Cardiac muscle cell (in vitro differentiated cells and primary cell): ENCODE data around the gene PROM2. TPM values are rescaled to one million over a fixed set of nuclear protein-coding genes. Genes with fewer than 3 reads are reported as not detected.

Experiments used
- DNase-seq, 2 donors: peaks; one replicate each; pipeline versions ENCODE4 v3.0.0 to v3.0.0-alpha.2; 2010 to 2017; ENCODE audit warnings: low read depth in 1 of 2, low spot score in 1 of 2
- H3K27ac ChIP-seq: fragments of 200-600 bp; sonication (generic); 2 replicates; pipeline ENCODE4 v1.5.1; 2016
- H3K27me3 ChIP-seq: fragments of 200-600 bp; sonication (generic); 2 replicates; pipeline ENCODE4 v1.6.0; 2016; ENCODE audit warnings: control low read depth
- H3K36me3 ChIP-seq: fragments of 200-600 bp; sonication (generic); 2 replicates; pipeline ENCODE4 v1.5.1; 2016; ENCODE audit warnings: control low read depth
- H3K4me1 ChIP-seq: fragments of 200-600 bp; sonication (generic); 2 replicates; pipeline ENCODE4 v1.8.1; 2017; ENCODE audit warnings: low read depth, mild to moderate bottlenecking, mixed run types
- H3K4me3 ChIP-seq: fragments of 200-600 bp; sonication (generic); 2 replicates; pipeline ENCODE4 v1.5.1; 2016; ENCODE audit warnings: mild to moderate bottlenecking
- H3K9me3 ChIP-seq: fragments of 200-600 bp; sonication (generic); 2 replicates; pipeline ENCODE4 v1.5.1; 2017; ENCODE audit warnings: low read depth, mild to moderate bottlenecking, control low read depth
- polyA plus RNA-seq: library from polyadenylated mRNA; unstranded; fragments of >200 nt; fragmentation: Nextera tagmentation; extraction: Ambion mirVana; gene quantifications from 2 replicates; pipeline ENCODE4 v1.2.1, GENCODE V29; 2016
- total RNA-seq: library from RNA; depleted of rRNA; stranded (reverse); fragments of >200 nt; gene quantifications from 2 replicates; pipeline ENCODE4 v1.2.3, GENCODE V29; 2016
- TF ChIP-seq, protein P1 (sequence below): IDR thresholded peaks from 2 replicates; pipeline ENCODE4 v1.5.1; 2012; ENCODE audit warnings: low read depth, mild to moderate bottlenecking, low read length

Gene PROM2
- total and polyA plus RNA-seq, 2 experiments from 2014 or later, result 1.4 to 16.0 TPM

DNA sequence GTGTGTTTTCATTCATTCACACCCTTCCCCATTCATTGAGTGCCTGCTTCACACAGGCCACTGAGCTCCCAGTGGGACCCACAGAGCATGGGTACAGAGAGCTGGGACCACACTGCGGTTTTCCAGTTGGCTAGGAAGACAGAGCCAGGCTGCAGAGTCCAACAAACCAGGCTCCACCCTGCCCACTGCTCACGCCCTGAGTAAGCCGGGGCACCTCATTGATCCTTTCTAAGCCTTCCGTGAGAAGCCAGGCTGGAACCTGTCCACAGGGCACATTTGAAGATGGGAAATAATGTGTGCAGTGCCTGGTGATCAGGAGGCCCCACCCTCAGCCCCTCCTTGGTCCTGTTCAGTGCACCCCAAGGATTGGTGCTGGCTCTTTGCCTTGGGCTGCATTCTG lies 36.4 kb downstream of the PROM2 start:
- H3K4me3 ChIP-seq, result no peak overlapping the region
- H3K4me1 ChIP-seq, result no peaks in the 10 kb centered on the region
- no peaks in the 10 kb centered on the region for H3K27me3 ChIP-seq
- H3K27ac ChIP-seq, result no peak overlapping the region
- TF ChIP-seq, protein P1, sequence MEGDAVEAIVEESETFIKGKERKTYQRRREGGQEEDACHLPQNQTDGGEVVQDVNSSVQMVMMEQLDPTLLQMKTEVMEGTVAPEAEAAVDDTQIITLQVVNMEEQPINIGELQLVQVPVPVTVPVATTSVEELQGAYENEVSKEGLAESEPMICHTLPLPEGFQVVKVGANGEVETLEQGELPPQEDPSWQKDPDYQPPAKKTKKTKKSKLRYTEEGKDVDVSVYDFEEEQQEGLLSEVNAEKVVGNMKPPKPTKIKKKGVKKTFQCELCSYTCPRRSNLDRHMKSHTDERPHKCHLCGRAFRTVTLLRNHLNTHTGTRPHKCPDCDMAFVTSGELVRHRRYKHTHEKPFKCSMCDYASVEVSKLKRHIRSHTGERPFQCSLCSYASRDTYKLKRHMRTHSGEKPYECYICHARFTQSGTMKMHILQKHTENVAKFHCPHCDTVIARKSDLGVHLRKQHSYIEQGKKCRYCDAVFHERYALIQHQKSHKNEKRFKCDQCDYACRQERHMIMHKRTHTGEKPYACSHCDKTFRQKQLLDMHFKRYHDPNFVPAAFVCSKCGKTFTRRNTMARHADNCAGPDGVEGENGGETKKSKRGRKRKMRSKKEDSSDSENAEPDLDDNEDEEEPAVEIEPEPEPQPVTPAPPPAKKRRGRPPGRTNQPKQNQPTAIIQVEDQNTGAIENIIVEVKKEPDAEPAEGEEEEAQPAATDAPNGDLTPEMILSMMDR, result no peak
- no peak for DNase-seq
- H3K36me3 ChIP-seq, result no peaks in the 10 kb centered on the region
- H3K9me3 ChIP-seq, result no peaks in the 10 kb centered on the region

DNA sequence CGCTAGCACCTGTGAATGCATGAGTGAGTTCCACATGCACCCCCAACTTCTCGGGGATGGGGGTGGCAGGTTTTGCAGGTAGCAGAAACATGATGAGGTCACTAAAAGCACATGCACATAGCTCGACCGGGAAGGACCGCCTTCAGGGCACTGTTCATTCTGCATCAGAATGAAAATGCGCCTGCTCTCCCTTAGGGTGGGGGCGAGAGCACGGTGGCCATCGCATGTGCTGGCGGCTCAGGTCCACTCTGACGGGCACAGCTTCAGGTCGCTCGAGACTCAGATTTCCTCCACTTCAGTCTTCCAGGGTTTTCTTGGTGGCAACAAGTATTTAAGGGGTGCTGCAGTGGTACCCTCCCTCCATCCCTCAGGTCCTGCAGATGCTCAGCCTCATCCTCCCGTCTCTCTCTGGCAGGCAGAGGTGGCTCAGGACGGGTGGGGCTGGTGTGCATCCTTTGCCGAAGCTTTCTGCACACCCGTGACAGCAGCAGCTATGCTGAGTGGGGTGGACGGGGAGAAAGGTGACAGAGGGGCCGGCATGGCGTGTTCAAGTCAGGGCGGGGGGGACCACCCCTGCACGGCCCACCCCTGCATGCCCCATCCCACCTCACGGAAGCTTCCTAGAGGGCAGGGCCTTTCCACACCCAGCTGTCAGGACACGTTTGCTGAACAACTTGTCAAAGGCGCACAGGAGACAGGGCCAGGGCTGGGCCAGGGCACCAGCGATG lies 37.7 kb downstream of the PROM2 start:
- H3K27ac ChIP-seq, result no peak overlapping the region
- H3K36me3 ChIP-seq, result no peaks in the 10 kb centered on the region
- H3K4me1 ChIP-seq, result peaks cover 5% of the 10 kb centered on the region
- H3K4me3 ChIP-seq, result no peak overlapping the region
- H3K9me3 ChIP-seq, result no peaks in the 10 kb centered on the region
- DNase-seq, result no peak
- TF ChIP-seq, protein P1, result no peak
- H3K27me3 ChIP-seq, result no peaks in the 10 kb centered on the region

DNA sequence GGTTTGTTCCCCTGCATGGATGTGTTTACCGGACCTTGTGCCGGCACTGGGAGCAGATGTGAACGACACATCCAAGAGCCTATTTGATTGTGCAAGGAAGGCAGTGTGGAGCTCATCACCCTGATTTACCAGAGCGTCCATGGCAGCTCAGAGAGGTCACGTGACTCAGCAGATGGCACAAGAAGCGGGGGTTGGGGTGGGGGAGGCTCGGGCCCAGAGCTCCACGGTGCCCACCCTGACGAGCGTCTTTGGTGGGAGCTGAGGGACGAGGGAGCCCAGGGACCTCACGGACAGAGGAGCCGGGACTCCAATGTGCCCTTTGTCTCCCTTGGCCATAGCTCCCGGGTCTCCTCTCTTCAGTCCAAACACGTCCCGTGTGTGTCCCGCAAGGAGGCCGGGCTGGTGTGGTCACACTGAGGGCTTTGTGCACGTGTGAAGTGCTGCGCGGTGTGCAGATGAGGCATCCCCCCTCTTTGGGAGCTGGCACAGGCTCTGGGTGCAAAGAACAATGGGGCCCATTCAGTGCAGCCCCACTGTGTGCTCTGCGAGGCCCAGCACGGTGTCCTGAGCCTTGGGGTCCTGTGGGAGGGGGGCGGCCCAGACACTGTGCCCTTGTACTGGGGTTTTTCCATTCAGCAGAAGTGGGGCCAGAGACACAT lies 38.4 kb downstream of the PROM2 start:
- Histone ChIP-seq H3K27ac (no peak overlapping the region), H3K4me1 (peaks cover 9% of the 10 kb centered on the region), H3K9me3 (no peaks in the 10 kb centered on the region), H3K4me3 (no peak overlapping the region), H3K36me3 (no peaks in the 10 kb centered on the region), H3K27me3 (no peaks in the 10 kb centered on the region)
- no peak for DNase-seq
- TF ChIP-seq, protein P1, result no peak

DNA sequence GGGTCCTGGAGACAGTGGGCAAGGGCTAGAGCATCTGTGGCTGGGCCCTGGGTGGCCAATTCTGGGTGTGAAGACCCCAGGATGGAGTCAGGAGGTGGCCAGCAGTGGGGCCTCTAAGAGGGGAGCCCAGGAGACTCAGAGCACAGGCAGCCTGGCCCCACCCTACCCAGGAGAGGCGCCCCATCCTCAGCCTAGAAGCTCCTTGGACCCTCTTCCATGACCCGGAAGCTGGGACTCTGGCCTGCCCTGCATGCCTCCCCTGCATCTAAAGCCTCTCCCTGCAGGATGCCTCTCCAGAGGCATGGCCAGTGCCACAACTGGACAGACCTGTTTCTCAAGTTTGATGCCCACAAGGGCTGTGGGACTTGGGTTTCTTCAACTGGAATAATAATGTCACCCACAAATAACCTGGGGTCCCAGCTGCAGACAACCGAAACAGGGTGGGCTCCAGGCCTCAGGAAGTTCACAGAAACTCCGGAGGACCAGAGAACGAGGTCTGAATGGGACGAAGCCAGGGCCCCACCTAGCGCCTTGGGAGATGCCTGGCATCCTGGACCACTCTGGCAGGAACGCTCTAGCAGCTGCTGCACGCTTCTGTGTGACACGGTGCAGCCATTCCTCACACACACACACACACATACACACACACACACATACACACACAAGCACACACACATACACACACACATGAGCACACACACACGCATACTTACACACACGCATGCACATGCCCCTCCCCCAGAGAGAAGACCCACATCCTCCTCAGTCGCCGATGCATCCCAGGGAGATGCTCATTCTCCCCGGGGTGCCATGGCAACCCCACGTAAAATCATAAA lies 39.3 kb downstream of the PROM2 start:
- Histone ChIP-seq H3K27me3 (no peaks in the 10 kb centered on the region), H3K36me3 (no peaks in the 10 kb centered on the region), H3K4me3 (no peak overlapping the region), H3K9me3 (no peaks in the 10 kb centered on the region), H3K27ac (no peak overlapping the region), H3K4me1 (peaks cover 9% of the 10 kb centered on the region)
- no peak for DNase-seq
- TF ChIP-seq, protein P1, result no peak

DNA sequence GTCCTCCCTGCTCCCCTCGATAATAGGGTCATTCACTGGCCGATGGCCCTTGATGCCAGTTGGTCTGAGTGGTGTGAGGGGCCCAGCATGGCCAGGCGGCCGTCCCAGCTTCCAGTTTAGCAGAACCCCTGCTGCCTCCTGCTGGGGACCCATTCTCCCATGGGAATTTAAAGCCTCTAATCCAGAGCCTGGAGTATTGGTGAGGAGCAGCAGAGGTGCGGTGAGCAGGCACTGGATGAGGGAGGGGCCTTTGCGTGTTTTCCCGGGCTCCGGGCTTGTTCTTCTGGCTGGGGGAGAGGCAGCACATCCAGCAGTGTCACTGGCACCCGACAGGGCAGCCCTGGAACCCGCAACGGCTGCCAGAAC lies 40.3 kb downstream of the PROM2 start:
- TF ChIP-seq, protein P1, result no peak
- no peak overlapping the region for H3K27ac ChIP-seq

More for the DNA sequence above, 40.3 kb downstream of the PROM2 start:
- no peak for DNase-seq
- H3K4me1 ChIP-seq, result peaks cover 9% of the 10 kb centered on the region
- H3K4me3 ChIP-seq, result no peak overlapping the region
- no peaks in the 10 kb centered on the region for H3K9me3 ChIP-seq
- H3K27me3 ChIP-seq, result no peaks in the 10 kb centered on the region
- no peaks in the 10 kb centered on the region for H3K36me3 ChIP-seq
